OCI-LY1 (cell line): ENCODE data around the gene LRRC28.

Experiments
- H2AFZ ChIP-seq: fragments of 200-600 bp; sonication (generic), shearing (Covaris generic); 2 replicates; pipeline ENCODE4 v1.6.0; 2014; ENCODE audit warnings: antibody characterized with exemption, mild to moderate bottlenecking, low read length
- H3F3A ChIP-seq: fragments of 200-600 bp; sonication (generic), shearing (Covaris generic); 2 replicates; pipeline ENCODE4 v1.6.0; 2014; ENCODE audit warnings: mild to moderate bottlenecking, antibody characterized with exemption, low read length, moderate library complexity; ENCODE audit not compliant: insufficient read depth
- H3K27ac ChIP-seq: fragments of 200-600 bp; sonication (generic); 2 replicates; pipeline ENCODE4 v1.5.1; 2014; ENCODE audit warnings: low read length, mixed run types, mild to moderate bottlenecking, low read depth; ENCODE audit not compliant: poor library complexity, severe bottlenecking
- H3K27me3 ChIP-seq: fragments of 200-600 bp; sonication (generic); 2 replicates; pipeline ENCODE4 v1.6.0; 2014; ENCODE audit warnings: antibody characterized with exemption, mild to moderate bottlenecking, low read length, moderate library complexity; ENCODE audit not compliant: insufficient read depth
- H3K36me3 ChIP-seq: fragments of 200-600 bp; sonication (generic); 2 replicates; pipeline ENCODE4 v1.6.1; 2014; ENCODE audit warnings: mild to moderate bottlenecking, antibody characterized with exemption, low read length, moderate library complexity, mixed read lengths; ENCODE audit not compliant: insufficient read depth
- H3K4me1 ChIP-seq: fragments of 200-600 bp; sonication (generic); 2 replicates; pipeline ENCODE4 v1.5.1; 2014; ENCODE audit warnings: mild to moderate bottlenecking, low read length, moderate library complexity; ENCODE audit not compliant: insufficient read depth, severe bottlenecking
- H3K4me2 ChIP-seq: fragments of 200-600 bp; sonication (generic), shearing (Covaris generic); 2 replicates; pipeline ENCODE4 v1.6.1; 2014; ENCODE audit warnings: low read length
- H3K4me3 ChIP-seq: fragments of 200-600 bp; sonication (generic); 2 replicates; pipeline ENCODE4 v1.5.1; 2014; ENCODE audit warnings: low read length, low read depth, mild to moderate bottlenecking, mixed read lengths; ENCODE audit not compliant: poor library complexity, severe bottlenecking
- H3K79me2 ChIP-seq: fragments of 200-600 bp; shearing (Covaris generic); 2 replicates; pipeline ENCODE4 v1.6.1; 2016; ENCODE audit warnings: mixed run types, low read length, mixed read lengths; ENCODE audit not compliant: insufficient read depth
- H3K9ac ChIP-seq: fragments of 200-600 bp; sonication (generic), shearing (Covaris generic); 2 replicates; pipeline ENCODE4 v1.6.1; 2014; ENCODE audit warnings: mild to moderate bottlenecking, low read length, mixed read lengths
- H3K9me2 ChIP-seq: fragments of 200-600 bp; sonication (generic), shearing (Covaris generic); 2 replicates; pipeline ENCODE4 v1.6.1; 2014; ENCODE audit warnings: low read depth, mild to moderate bottlenecking, low read length, mixed read lengths
- H3K9me3 ChIP-seq: fragments of 200-600 bp; shearing (Covaris generic); 2 replicates; pipeline ENCODE4 v1.6.1; 2014; ENCODE audit warnings: low read length, mixed read lengths
- H4K20me1 ChIP-seq: fragments of 200-600 bp; sonication (generic), shearing (Covaris generic); 2 replicates; pipeline ENCODE4 v1.6.0; 2016; ENCODE audit warnings: mild to moderate bottlenecking, low read length; ENCODE audit not compliant: insufficient read depth
- EZH2 ChIP-seq: fragments of 200-600 bp; sonication (generic), shearing (Covaris generic); IDR thresholded peaks from 2 replicates; pipeline ENCODE4 v1.8.0; 2017; ENCODE audit warnings: borderline replicate concordance, mixed run types, mild to moderate bottlenecking, antibody characterized with exemption, low read length, moderate library complexity, mixed read lengths
- TF ChIP-seq, protein P1 (sequence below): fragments of 200-600 bp; sonication (generic), shearing (Covaris generic); IDR thresholded peaks from 2 replicates; pipeline ENCODE4 v1.5.1; 2017; ENCODE audit warnings: mild to moderate bottlenecking, antibody characterized with exemption, low read length, moderate library complexity, mixed read lengths

The LRRC28 gene

DNA sequence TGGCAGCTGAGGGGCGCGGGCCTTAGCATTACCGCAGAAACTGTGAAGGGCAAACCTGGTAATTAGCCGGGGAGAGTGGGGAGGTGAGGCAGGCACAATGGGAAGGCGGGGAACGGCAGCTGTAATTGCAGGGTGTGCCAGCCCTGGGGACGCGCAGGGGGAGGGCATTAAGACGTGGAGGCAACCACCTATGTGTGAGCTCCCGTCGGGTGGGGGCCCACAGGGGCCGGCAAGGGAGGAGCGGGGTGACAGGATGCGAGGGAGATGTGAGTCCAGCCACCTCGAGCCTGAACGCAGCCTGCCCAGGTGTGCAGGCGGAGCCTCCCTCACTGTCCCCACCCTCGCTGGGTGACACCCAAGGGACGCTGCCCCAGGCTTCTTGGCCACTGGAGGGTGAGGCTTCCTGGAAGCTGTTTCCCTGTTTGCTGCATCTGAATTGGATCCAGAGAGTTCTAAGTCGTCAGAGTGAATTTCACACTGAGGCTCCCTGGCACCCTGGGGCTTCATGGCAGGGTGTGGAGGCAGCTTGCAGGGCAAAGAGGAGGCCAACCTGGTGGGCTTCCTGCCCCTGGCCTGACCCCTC lies 183.9 kb downstream of the LRRC28 start:
- Histone ChIP-seq H3K27me3 (peaks cover 8% of the 10 kb centered on the region), H3K27ac (no peak overlapping the region), H3K79me2 (no peaks in the 10 kb centered on the region), H3K9me2 (no peaks in the 10 kb centered on the region), H3K4me1 (no peaks in the 10 kb centered on the region), H2AFZ (no peak overlapping the region), H3K36me3 (no peaks in the 10 kb centered on the region), H3K9me3 (no peaks in the 10 kb centered on the region), H3K9ac (no peak overlapping the region), H3K4me3 (no peak overlapping the region), H3K4me2 (peak overlapping the region; percentile 25; the same call in 1 of the 2 replicates), H4K20me1 (no peaks in the 10 kb centered on the region), H3F3A (no peaks in the 10 kb centered on the region)
- TF ChIP-seq, protein P1, sequence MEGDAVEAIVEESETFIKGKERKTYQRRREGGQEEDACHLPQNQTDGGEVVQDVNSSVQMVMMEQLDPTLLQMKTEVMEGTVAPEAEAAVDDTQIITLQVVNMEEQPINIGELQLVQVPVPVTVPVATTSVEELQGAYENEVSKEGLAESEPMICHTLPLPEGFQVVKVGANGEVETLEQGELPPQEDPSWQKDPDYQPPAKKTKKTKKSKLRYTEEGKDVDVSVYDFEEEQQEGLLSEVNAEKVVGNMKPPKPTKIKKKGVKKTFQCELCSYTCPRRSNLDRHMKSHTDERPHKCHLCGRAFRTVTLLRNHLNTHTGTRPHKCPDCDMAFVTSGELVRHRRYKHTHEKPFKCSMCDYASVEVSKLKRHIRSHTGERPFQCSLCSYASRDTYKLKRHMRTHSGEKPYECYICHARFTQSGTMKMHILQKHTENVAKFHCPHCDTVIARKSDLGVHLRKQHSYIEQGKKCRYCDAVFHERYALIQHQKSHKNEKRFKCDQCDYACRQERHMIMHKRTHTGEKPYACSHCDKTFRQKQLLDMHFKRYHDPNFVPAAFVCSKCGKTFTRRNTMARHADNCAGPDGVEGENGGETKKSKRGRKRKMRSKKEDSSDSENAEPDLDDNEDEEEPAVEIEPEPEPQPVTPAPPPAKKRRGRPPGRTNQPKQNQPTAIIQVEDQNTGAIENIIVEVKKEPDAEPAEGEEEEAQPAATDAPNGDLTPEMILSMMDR: no peak
- TF ChIP-seq EZH2: no peak

DNA sequence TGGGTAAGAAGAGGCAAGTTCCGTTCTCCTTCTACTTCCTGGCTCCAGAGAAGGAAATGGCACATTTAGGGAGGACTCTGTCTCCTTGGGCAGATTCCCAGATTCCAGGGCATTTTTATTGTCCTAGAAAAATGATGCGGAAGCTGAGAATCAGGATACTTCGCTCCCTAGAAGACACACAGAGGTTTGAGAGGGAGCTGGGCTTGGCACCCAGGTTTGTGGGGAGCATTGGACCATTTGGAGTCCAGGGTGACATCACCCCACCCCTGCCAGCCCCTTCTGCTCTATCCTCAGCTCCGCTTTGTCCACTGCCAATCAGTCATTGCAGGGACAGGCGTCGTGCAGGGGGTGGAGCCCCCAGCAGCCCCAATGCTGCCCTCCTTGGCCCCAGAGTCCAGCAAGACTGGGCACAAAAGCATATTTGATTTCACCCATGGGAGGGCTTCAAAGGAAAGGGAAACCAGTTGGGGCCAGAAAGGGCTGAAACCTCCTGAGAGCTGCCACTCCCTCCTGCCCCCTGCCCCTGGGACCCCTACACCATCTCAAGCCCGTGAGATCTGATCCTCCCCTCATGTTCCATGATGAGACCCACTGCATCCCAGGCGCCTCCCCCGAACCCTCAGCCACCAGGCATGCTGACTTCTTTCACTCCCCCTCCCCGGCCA lies 184.7 kb downstream of the LRRC28 start:
- Histone ChIP-seq H3K9me2 (no peaks in the 10 kb centered on the region), H2AFZ (no peak overlapping the region), H3K79me2 (no peaks in the 10 kb centered on the region), H3K36me3 (no peaks in the 10 kb centered on the region), H4K20me1 (no peaks in the 10 kb centered on the region), H3K27ac (no peak overlapping the region), H3K4me1 (no peaks in the 10 kb centered on the region), H3F3A (no peaks in the 10 kb centered on the region), H3K27me3 (peaks cover 8% of the 10 kb centered on the region), H3K4me2 (no peak overlapping the region), H3K4me3 (no peak overlapping the region), H3K9me3 (no peaks in the 10 kb centered on the region), H3K9ac (no peak overlapping the region)
- TF ChIP-seq, protein P1: no peak
- no peak for TF ChIP-seq EZH2

DNA sequence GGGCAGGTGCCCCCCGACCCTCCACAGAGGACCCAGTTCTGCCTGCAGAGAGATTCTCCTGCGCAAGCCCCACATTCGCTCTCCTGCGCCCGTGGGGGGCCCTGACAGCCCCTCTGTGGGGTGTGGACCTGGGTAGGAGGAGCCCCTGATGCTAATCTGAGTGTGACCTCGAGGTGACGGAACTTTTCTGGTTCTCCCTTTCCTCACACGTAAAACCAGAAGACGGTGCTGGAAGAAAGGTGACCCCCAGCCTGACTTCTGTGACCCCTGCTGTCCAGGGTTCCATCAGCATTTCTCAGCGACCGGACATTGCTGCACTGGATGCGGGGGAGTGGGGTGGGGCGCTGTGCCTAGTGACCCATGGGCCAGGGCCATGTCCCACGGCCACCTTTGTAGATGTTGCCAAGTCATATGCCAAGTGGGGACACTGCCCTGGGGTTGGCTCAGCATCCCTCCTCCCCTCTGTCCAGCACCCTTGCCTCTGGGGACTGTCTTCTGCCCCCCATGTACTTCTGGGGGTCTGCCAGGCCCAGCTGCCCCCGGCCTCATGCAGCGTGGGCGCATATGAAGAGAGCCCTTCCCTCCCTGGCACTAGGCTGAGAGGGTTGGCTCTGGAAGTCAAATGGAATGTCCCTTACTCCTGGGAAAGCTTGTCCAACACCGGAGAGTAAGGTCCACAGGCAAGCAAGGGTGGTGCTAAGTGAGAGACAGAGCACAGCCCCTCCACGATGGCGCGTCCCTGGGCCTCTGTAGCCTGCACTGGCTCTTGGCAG lies 185.4 kb downstream of the LRRC28 start:
- no peaks in the 10 kb centered on the region for H3K9me2 ChIP-seq
- no peak overlapping the region for H2AFZ ChIP-seq
- H3K4me3 ChIP-seq: no peak overlapping the region
- TF ChIP-seq, protein P1: no peak
- TF ChIP-seq EZH2: no peak
- no peaks in the 10 kb centered on the region for H3K36me3 ChIP-seq
- no peak overlapping the region for H3K9ac ChIP-seq
- H3K9me3 ChIP-seq: no peaks in the 10 kb centered on the region
- no peaks in the 10 kb centered on the region for H3K4me1 ChIP-seq
- no peaks in the 10 kb centered on the region for H3F3A ChIP-seq
- no peak overlapping the region for H3K27ac ChIP-seq
- H4K20me1 ChIP-seq: no peaks in the 10 kb centered on the region
- H3K27me3 ChIP-seq: peaks cover 8% of the 10 kb centered on the region
- no peaks in the 10 kb centered on the region for H3K79me2 ChIP-seq
- no peak overlapping the region for H3K4me2 ChIP-seq
